ENCODE results near the gene PTPN2.
"Not testable (repeated sequence)": the region's sequence is repeated elsewhere in the genome, so short reads cannot be mapped to it uniquely, and the experiment has no call there.

The PTPN2 gene

GRCh38 chr18:12890964-12891363 lies 6.9 kb upstream of the PTPN2 start:
- DNase-seq: no peak

- no peak for DNase-seq
Observed at GRCh38 chr18:12886498-12887126, 2.6 kb upstream of the PTPN2 start.

DNA sequence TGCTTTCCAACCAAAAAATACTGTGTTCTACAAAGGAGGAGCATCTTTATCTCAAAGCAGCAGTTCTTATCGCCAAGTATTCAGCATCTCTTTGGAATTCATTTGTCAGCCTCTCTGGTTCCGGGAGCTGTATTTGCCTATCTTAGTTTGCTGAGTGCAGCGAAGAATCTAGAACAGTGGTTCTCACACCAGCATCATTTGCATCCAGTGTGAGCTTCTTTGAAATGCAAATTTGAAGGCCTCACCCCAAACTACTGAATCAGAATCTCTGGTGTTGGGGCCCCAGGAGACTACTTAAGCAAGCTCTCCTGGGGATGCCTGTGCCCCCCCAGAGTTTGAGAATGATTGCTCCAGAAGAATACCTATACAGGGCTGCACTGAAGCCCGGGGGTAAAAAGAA lies 1.5 kb upstream of the PTPN2 start:
- DNase-seq: no peak

- no peak for DNase-seq
Observed at GRCh38 chr18:12884406-12885323, 628 bp upstream of the PTPN2 start.

- DNase-seq: no peak
Observed at GRCh38 chr18:12883372-12883683, 709 bp downstream of the PTPN2 start.

DNA sequence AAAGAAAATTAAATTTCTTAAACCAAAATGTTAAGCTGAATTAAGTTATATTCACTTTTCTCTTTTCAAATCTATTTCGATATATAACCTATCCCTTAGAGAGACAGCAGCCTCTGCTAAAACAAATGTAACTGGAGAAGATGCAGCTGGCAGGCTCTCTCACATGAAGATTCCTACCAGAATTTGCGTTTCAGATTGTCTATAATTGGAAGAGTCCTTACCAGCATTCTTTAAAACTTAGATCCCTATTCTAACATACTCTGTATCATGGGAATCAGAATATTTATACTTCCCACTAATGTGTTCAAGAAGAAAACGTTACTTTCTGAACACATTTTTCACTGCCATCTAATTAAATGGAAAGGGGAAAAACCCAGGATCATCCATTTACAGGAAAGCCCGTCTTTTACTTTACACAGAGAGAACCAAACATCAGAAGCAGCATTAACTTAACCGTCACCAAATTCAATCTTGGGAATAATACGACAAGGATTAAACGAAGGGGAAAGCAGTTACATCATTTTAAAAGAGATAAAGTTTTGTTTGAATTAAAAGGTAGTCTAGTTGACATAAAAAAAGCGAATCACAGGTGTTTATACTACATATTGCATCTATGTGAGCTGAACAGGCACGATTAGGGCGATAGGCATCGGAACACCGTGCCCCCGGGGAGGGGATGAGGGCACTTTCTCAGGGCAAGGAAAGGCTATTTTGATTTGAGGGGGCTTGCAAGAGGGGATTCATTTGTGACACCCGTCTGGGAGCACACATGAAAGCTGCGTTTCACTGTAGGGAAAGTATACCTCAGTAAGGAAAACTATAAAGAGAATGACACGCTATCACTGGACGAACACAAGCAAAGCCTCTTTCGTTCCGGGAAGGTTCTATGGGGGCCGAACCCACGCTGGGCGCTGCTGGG lies 1.3 kb downstream of the PTPN2 start:
- no peak for DNase-seq

DNA sequence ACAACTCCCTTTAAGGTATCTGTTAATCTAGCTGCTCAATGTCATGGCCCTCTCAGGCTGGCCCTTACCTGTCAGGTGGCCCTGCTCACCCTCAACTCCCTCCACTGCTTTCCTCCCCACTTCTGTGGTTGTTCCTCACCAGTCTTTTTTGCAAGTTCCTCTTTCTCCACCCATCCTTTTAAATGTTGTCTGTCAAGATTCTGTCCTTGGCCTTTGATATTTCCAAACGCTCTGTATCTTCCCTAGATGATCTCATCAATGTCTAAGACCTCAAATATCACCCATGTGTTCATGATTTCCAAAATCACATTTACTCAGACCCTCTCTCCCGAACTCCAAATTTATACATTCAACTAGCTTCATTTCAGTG lies 3.5 kb downstream of the PTPN2 start:
- no peak for DNase-seq

DNA sequence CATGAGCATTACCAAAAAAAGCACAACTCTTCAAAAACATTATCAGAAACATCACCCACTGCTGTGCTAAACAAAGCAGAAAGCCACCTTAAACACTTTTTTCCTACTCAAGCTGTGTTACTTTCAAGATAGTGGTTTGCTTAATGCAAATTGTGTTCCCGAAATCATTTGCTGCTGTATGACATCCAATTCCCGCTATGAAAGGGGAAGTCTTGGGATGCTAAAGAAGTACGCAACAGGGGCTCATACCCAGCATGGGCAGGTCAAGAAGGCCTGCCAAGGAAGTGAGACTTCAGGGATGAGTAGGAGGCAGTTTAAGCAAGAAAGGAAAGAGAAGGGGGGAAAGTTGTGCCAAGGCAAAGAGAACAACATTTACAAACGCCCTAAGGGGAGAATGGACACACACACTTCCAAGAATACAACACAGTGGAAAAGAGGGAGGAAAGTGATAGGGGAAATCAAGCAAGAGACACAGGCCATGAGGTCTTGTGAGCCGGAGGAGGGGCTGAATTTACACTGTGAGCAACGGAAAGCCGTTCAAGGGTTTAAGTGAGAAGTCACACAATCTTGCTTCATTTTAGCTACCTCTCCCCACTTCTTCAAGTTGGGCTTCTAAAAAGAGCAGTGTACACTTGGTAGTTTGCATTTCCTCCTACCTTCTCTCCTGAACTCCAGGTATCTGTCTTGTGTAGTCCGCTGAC lies 4.0 kb downstream of the PTPN2 start:
- DNase-seq: no peak

DNA sequence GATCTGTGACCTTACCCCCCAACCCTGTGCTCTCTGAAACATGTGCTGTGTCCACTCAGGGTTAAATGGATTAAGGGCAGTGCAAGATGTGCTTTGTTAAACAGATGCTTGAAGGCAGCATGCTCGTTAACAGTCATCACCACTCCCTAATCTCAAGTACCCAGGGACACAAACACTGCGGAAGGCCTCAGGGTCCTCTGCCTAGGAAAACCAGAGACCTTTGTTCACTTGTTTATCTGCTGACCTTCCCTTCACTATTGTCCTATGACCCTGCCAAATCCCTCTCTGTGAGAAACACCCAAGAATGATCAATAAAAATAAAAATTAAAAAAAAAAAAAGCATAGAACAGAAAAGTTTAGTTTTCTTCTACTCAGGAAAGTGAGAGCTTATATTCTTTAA lies 9.0 kb downstream of the PTPN2 start:
- not testable (repeated sequence) for DNase-seq

DNA sequence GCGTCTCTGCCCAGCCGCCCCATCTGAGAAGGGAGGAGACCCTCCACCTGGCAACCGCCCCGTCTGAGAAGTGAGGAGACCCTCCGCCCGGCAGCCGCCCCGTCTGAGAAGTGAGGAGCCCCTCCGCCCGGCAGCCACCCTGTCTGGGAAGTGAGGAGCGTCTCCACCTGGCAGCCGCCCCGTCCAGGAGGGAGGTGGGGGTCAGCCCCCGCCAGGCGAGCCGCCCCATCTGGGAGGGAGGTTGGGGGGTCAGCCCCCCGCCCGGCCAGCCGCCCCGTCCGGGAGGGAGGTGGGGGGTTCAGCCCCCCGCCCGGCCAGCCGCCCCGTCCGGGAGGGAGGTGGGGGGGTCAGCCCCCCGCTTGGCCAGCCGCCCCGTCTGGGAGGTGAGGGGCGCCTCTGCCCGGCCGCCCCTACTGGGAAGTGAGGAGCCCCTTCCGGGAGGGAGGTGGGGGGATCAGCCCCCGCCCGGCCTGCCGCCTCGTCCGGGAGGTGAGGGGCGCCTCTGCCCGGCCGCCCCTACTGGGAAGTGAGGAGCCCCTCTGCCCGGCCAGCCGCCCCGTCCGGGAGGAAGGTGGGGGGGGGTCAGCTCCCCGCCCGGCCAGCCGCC lies 10.0 kb downstream of the PTPN2 start:
- DNase-seq: not testable (repeated sequence)

- DNase-seq: no peak
Observed at GRCh38 chr18:12872408-12872807, 11.6 kb downstream of the PTPN2 start.

GRCh38 chr18:12868576-12868975 lies 15.5 kb downstream of the PTPN2 start:
- no peak for DNase-seq

DNA sequence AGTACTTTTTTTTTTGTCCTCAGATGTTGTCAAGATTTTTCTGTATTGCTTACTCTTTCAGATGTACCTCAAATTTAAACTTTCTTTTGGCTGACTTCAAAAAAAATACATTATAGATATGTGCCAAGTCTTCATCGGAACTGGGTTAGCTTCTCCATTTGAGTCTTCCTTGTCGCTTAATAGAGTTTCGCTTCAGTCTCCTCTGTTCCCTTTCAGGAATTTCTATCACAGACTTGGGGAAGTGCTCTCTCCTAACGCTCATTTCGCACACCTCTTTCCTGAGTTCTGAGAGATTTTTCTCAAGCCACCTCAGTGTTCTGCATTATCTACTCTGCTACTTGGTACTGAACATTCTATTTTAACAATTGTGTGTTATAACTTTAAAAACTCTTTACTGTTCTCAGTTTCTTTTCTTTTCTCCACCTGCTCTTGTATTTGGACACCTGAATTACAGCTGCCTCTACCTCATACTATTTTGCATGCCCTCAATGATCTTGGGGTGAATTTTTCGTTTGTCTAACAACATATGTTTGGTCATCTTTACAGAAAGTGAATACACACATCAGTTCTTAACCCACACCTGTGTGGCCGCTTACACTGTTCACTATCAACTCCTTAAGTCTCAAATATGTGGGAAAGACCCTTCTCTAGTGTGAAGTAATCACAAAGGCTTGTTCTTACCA lies 16.5 kb downstream of the PTPN2 start:
- DNase-seq: no peak

- no peak for DNase-seq
Observed at GRCh38 chr18:12863687-12864216, 20.3 kb downstream of the PTPN2 start.

DNA sequence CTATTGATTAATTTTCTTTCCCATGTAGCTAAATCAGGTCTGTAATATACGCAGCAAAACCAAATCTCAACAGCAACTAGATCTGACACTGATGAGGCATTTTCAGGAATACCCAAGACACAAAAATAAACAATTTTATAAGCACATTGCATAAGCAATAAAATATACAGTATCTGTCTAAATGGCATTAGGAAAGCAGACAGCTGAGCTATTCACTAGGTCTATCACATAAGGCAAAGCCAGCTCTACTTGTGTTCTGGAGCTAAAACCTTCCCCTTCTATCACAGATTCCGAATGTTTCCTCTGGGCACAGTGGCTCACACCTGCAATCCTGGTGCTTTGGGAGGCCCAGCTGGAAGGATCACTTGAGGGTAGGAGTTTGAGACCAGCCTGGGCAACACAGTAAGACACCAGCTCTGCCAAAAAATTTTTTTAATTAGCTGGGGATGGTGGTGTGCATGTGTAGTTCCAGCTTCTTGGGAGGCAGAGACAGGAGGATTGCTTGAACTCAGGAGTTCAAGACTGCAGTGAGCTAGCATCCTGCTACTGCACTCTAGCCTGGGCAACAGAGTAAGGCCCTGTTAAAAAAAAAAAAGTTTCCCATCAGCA lies 21.1 kb downstream of the PTPN2 start:
- DNase-seq: no peak

DNA sequence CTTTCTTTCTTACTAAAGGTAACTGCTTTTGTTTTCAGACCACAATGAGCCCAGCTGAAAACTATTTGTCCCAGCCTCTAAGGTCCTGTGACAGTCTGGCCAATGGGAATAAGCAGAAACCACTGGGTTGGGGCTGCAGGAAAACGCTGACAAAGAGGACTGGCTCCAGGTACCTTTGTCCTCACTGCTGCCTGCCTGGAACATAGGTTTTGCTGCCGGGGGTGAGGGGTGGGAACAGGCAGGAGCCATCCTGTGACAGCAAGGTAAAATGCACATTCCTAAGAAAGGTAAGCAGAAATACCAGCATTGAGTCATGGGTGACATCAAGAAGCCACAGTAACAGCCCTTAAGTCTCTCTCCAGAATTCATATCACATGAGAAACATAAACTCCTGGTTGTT lies 21.6 kb downstream of the PTPN2 start:
- DNase-seq: no peak

- DNase-seq: no peak
Observed at GRCh38 chr18:12861637-12862036, 22.4 kb downstream of the PTPN2 start.

GRCh38 chr18:12860530-12860929 lies 23.5 kb downstream of the PTPN2 start:
- DNase-seq: no peak

DNA sequence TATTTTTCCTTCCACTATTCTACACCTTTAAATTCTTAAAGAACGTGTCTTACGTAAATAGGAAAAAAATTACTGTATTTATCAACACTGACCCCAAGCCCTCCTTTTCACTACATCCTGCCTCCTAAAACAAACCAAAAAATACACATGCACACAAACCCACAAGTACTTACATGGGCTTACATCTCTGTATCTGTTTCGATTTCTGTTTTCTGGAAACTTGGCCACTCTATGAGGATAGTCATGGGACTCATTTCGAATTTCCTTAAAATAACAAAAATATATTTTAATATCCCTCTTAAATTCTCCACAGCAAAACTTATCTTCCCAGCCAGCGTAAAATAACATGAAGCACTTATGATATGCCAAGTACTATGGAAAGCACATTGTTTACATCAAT lies 25.0 kb downstream of the PTPN2 start:
- DNase-seq: no peak

- DNase-seq: no peak
Observed at GRCh38 chr18:12857991-12858544, 26.0 kb downstream of the PTPN2 start.
